GM19397 (cell line): ENCODE results near the gene RGS12.

Experiments used
- ATAC-seq: cut with Tn5 transposase; IDR thresholded peaks from one replicate; pipeline ENCODE4 v1.9.1; 2021; ENCODE audit warnings: mild to moderate bottlenecking, moderate library complexity; ENCODE audit not compliant: unreplicated experiment

Gene RGS12

GRCh38 chr4:3324093-3324815 lies 31.4 kb downstream of the RGS12 start:
- ATAC-seq = no peak

- no peak for ATAC-seq
These were observed 36.2 kb downstream of the RGS12 start for GRCh38 chr4:3328814-3329663.

- ATAC-seq = no peak
These were observed 37.1 kb downstream of the RGS12 start for GRCh38 chr4:3329887-3330286.

- no peak for ATAC-seq
These were observed 37.9 kb downstream of the RGS12 start for GRCh38 chr4:3330707-3331106.

GRCh38 chr4:3331511-3332394 lies 38.9 kb downstream of the RGS12 start:
- ATAC-seq = no peak

DNA sequence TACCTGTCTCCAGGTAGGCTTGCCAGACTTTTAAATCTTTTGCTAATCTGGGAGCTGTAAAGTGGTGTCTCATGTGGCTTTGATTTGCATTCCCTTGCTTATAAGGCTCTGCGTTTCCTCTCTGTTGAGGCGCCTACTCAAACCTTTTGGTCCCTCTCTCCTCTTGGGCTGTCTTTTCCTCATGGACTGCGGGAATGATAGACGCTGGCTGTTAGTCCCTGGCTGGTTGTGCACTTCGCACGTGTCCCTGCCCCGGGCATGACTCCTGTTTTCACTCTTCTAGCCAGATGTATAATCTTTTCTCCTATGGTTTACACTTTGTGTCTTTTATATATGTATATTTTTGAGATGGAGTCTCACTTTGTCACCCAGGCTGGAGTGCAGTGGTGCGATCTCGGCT lies 39.7 kb downstream of the RGS12 start:
- no peak for ATAC-seq

- ATAC-seq = no peak
These were observed 41.5 kb downstream of the RGS12 start for GRCh38 chr4:3334316-3334715.

- ATAC-seq = no peak
These were observed 42.6 kb downstream of the RGS12 start for GRCh38 chr4:3335385-3335784.

DNA sequence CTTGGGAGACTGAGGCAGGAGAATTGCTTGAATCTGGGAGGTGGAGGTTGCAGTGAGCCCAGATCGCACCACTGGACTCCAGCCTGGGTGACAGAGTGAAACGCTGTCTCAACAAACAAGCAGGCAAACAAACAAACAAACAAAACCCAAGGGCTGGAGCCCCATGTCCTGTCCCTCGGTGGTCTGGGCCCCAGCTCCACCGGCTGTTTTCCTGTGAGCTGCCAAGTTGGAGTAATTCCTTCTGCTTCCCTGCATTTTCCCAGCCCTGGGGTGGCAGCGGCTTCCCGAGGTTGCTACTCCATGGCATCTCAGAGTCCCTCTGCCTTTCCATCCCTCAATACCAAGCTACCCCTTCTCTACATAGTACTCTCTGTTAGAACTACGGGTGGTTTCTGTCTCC lies 43.2 kb downstream of the RGS12 start:
- ATAC-seq = no peak

- ATAC-seq = no peak
These were observed 43.8 kb downstream of the RGS12 start for GRCh38 chr4:3336382-3337356.

GRCh38 chr4:3337357-3337732 lies 44.5 kb downstream of the RGS12 start:
- ATAC-seq = no peak

- ATAC-seq = no peak
These were observed 45.0 kb downstream of the RGS12 start for GRCh38 chr4:3337811-3338210.

GRCh38 chr4:3338321-3338838 lies 45.6 kb downstream of the RGS12 start:
- ATAC-seq = no peak

DNA sequence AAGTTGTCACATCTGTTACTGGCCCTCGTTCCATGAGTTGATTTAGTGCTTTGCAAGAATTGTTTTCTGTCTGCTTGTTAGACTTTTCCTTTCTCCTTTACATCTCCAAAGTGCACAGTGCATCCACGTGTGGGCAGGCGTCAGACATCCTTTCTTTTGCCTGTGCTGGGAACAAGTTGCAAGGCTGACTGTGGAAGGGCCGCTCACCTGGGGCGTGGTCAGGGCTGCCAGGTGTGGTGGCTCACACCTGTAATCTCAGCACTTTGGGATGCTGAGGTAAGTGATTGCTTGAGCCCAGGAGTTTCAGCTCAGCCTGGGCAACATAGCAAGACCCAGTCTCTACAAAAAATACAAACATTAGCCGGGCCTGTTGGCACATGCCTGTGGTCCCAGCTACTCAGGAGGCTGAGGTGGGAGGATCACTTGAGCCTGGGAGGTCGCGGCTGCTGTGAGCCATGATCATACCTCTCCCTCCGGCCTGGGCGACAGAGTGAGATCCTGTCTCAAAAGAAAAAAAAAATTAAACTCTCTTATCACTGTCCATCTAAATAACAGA lies 46.2 kb downstream of the RGS12 start:
- ATAC-seq = no peak

DNA sequence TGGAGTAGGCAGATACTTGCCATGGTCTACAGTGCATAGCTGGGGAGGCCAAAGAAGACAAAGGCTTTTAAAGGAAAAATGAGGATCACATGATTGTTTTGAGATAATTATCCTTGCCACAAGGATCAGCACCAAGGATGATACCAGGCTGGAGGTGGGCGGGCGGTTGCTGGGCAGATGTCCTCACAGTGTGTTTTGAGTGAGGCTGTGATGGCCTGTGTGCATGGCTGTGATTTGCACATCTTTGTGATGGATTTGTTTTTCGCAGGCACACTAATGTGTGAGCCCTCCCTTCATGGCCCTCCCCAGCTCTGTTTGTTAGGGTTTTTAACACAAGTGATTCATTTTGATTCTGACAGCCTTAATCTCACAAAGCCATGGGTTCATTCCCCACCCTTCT lies 46.8 kb downstream of the RGS12 start:
- ATAC-seq = no peak

GRCh38 chr4:3340038-3340699 lies 47.3 kb downstream of the RGS12 start:
- ATAC-seq = no peak

GRCh38 chr4:3340700-3341083 lies 47.9 kb downstream of the RGS12 start:
- no peak for ATAC-seq

- ATAC-seq = no peak
These were observed 48.9 kb downstream of the RGS12 start for GRCh38 chr4:3341760-3342159.

- no peak for ATAC-seq
These were observed 49.5 kb downstream of the RGS12 start for GRCh38 chr4:3342182-3342854.
